Stimulated activated CD8-positive, alpha-beta memory T cell treated with anti-CD3 and anti-CD28 coated beads, Interleukin-7, amount 100 ng/mL, for 48 hours (primary cell): ENCODE data around the gene FKBP6.
"Not testable (repeated sequence)": the region's sequence is repeated elsewhere in the genome, so short reads cannot be mapped to it uniquely, and the experiment has no call there.

ENCODE experiments used
- DNase-seq, 2 donors: peaks; one replicate each; pipeline ENCODE4 v3.0.0-alpha.2; 2020; ENCODE audit warnings: low read depth in 1 of 2; ENCODE audit errors: extremely low read depth in 1 of 2

FKBP6 gene

GRCh38 chr7:73354196-73354595 is 26.2 kb downstream of the FKBP6 start:
- DNase-seq, result no peak

GRCh38 chr7:73354821-73355220 is 26.9 kb downstream of the FKBP6 start:
- DNase-seq, result no peak

GRCh38 chr7:73356159-73356558 is 28.2 kb downstream of the FKBP6 start:
- DNase-seq, result no peak

- no peak for DNase-seq
Measured at GRCh38 chr7:73358590-73359275, 30.8 kb downstream of the FKBP6 start.

- no peak for DNase-seq
Measured at GRCh38 chr7:73359306-73359705, 31.3 kb downstream of the FKBP6 start.

GRCh38 chr7:73359746-73360375 is 31.9 kb downstream of the FKBP6 start:
- no peak for DNase-seq

GRCh38 chr7:73360590-73360989 is 32.6 kb downstream of the FKBP6 start:
- not testable (repeated sequence) for DNase-seq

- DNase-seq, result no peak
Measured at GRCh38 chr7:73363225-73364005, 35.5 kb downstream of the FKBP6 start.

- DNase-seq, result no peak
Measured at GRCh38 chr7:73364006-73364728, 36.2 kb downstream of the FKBP6 start.

- DNase-seq, result no peak
Measured at GRCh38 chr7:73366127-73366526, 38.2 kb downstream of the FKBP6 start.

GRCh38 chr7:73366990-73367389 is 39.0 kb downstream of the FKBP6 start:
- DNase-seq, result no peak

GRCh38 chr7:73369009-73369408 is 41.0 kb downstream of the FKBP6 start:
- no peak for DNase-seq

- DNase-seq, result no peak
Measured at GRCh38 chr7:73369622-73370021, 41.7 kb downstream of the FKBP6 start.

GRCh38 chr7:73373741-73374140 is 45.8 kb downstream of the FKBP6 start:
- no peak for DNase-seq

- not testable (repeated sequence) for DNase-seq
Measured at GRCh38 chr7:73376262-73376661, 48.3 kb downstream of the FKBP6 start.

- DNase-seq, result no peak
Measured at GRCh38 chr7:73376671-73377412, 48.9 kb downstream of the FKBP6 start.

GRCh38 chr7:73377413-73378200 is 49.6 kb downstream of the FKBP6 start:
- not testable (repeated sequence) for DNase-seq

GRCh38 chr7:73382934-73383503 is 55.1 kb downstream of the FKBP6 start:
- DNase-seq, result no peak

- DNase-seq, result no peak
Measured at GRCh38 chr7:73387221-73387828, 59.4 kb downstream of the FKBP6 start.
